Suprapubic skin (tissue), 3 donors: ENCODE results near the gene HERC2.

ENCODE experiments used
- EP300 ChIP-seq: sonication (generic); formaldehyde crosslinking; IDR thresholded peaks from one replicate; pipeline ENCODE4 v1.6.1; 2017; ENCODE audit warnings: antibody characterized with exemption
- TF ChIP-seq, protein P1 (sequence below), 2 donors: fragments of 200-600 bp in 1 of 2; fragments of 450-650 bp in 1 of 2; sonication (generic) in 1 of 2; IDR thresholded peaks; one replicate each; pipeline ENCODE4 v1.5.1; 2016 to 2019; ENCODE audit warnings: antibody characterized with exemption in 2 of 2, mild to moderate bottlenecking in 1 of 2, moderate library complexity in 1 of 2

GRCh38 chr15:28271697-28272260, 50.2 kb downstream of the HERC2 start:
- TF ChIP-seq, protein P1, sequence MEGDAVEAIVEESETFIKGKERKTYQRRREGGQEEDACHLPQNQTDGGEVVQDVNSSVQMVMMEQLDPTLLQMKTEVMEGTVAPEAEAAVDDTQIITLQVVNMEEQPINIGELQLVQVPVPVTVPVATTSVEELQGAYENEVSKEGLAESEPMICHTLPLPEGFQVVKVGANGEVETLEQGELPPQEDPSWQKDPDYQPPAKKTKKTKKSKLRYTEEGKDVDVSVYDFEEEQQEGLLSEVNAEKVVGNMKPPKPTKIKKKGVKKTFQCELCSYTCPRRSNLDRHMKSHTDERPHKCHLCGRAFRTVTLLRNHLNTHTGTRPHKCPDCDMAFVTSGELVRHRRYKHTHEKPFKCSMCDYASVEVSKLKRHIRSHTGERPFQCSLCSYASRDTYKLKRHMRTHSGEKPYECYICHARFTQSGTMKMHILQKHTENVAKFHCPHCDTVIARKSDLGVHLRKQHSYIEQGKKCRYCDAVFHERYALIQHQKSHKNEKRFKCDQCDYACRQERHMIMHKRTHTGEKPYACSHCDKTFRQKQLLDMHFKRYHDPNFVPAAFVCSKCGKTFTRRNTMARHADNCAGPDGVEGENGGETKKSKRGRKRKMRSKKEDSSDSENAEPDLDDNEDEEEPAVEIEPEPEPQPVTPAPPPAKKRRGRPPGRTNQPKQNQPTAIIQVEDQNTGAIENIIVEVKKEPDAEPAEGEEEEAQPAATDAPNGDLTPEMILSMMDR (IDR thresholded peaks at IDR 0.05), result no peak
- no peak for TF ChIP-seq EP300
